Transverse colon (tissue), 4 donors: Measurements from ENCODE around the gene SARDH. TPM values are rescaled to one million over a fixed set of nuclear protein-coding genes. Genes with fewer than 3 reads are reported as not detected.

ENCODE experiments used
- DNase-seq: peaks from one replicate; pipeline ENCODE4 v3.0.0-alpha.2; 2019
- H3K27ac ChIP-seq, 4 donors: fragments of 200-600 bp; sonication (generic); 2 replicates each; pipeline ENCODE4 v1.5.1; 2016 to 2018; ENCODE audit warnings: inconsistent platforms in 4 of 4
- H3K27me3 ChIP-seq: fragments of 200-600 bp; sonication (generic); 2 replicates; pipeline ENCODE4 v1.5.1; 2017; ENCODE audit warnings: inconsistent platforms
- H3K36me3 ChIP-seq, 4 donors: fragments of 200-600 bp; sonication (generic); 2 replicates each; pipeline ENCODE4 v1.5.1; 2017 to 2019; ENCODE audit warnings: inconsistent platforms in 4 of 4
- H3K4me1 ChIP-seq, 4 donors: fragments of 200-600 bp; sonication (generic); 2 replicates each; pipeline ENCODE4 v1.5.1; 2017 to 2020; ENCODE audit warnings: inconsistent platforms in 4 of 4
- H3K4me3 ChIP-seq, 4 donors: fragments of 200-600 bp; sonication (generic); 1 replicate in 1 of 4; 2 replicates in 3 of 4; pipeline versions ENCODE4 v1.5.1 to v1.6.1; 2017 to 2019; ENCODE audit warnings: inconsistent platforms in 4 of 4
- H3K9me3 ChIP-seq, 2 donors: fragments of 200-600 bp; sonication (generic); 2 replicates each; pipeline ENCODE4 v1.5.1; 2017 to 2019; ENCODE audit warnings: inconsistent platforms in 2 of 2
- EP300 ChIP-seq: sonication (generic); formaldehyde crosslinking; IDR thresholded peaks from one replicate; pipeline ENCODE4 v1.6.1; 2017; ENCODE audit warnings: antibody characterized with exemption, low read depth
- POLR2A ChIP-seq: fragments of 450-650 bp; IDR thresholded peaks from one replicate; pipeline ENCODE4 v1.6.1; 2016; ENCODE audit warnings: antibody characterized with exemption, mild to moderate bottlenecking, moderate library complexity
- POLR2AphosphoS5 ChIP-seq, 3 donors: sonication (generic); formaldehyde crosslinking; IDR thresholded peaks; one replicate each; pipeline ENCODE4 v1.6.1; 2016; ENCODE audit warnings: antibody characterized with exemption in 3 of 3
- WGBS, 2 donors: methylation state at CpG; one replicate each; pipeline ENCODE4 v1.1.5; 2018; ENCODE audit warnings: low coverage in 1 of 2; 5-methylcytosine and 5-hydroxymethylcytosine counted together
- in situ Hi-C, 4 donors: fragments of 200-750 bp; cut with MboI; loops; one replicate each; pipeline versions ENCODE4 v1.15.0 to v1.15.1; 2017; ENCODE audit warnings: low sequenced_read_pairs in 3 of 4, low pct_ligation_motif_present in 1 of 4, low pct_unique_long_range_greater_than_20kb in 1 of 4
- intact Hi-C: fragments of 100-400 bp; cut with DNase I; formaldehyde crosslinking; loops from one replicate; pipeline ENCODE4 v1.15.1; 2023; ENCODE audit warnings: low total_unique reads
- total RNA-seq, 4 donors: library from RNA; depleted of rRNA; stranded (reverse); fragments of >200 nt; gene quantifications; one replicate each; pipeline ENCODE4 v1.1.0, GENCODE V29; 2016
- TF ChIP-seq, protein P1 (sequence below), 5 experiments: fragments of 200-600 bp in 3 of 5; fragments of 450-650 bp in 2 of 5; sonication (generic) in 3 of 5; IDR thresholded peaks; 1 replicate in 2 of 5; 2 replicates in 3 of 5; pipeline ENCODE4 v1.5.1; 2016 to 2017; ENCODE audit warnings: antibody characterized with exemption in 5 of 5, inconsistent platforms in 3 of 5, mild to moderate bottlenecking in 2 of 5, moderate library complexity in 1 of 5

Gene SARDH
- total RNA-seq, 4 donors from 2014 or later = 0.68 to 1.1 (median 0.95) TPM; not detected in 1

DNA sequence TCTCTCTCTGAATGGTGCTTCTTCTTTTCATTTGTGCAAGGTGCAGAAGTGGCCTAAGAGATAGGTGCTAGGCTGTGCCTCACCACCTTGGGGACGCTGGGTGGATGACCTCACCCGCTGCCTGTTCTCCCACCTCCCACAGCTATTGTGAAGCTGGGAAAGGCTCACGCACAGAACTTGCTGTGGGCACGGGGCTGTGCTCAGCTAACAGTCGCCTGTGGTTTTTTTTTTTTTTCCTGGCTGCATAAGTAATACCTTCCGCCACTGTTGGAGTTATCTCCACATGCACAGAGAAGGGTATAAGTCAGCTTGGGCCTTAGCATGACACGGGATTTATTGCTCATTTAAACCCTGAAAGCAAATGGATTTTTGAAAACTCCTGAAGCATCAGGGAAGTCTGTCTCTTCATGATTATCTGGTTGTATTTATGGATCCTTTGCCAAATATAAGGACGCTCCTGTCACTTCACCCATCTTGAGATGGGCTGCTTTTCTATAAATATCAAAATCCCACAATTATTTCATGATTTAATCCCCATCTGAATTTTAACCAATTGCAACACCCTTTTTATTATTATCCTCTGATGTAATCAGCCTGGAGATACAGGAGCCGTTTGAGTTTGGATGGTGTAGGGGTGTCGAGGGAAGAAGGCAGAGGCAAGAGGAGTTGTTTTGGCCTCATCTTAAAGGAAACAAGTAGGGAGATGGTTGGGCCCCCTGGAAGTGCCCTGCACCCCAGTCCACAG is 93.0 kb downstream of the SARDH start:
- Histone ChIP-seq H3K27ac (no peak overlapping the region), H3K4me1 (no peaks in the 10 kb centered on the region), H3K27me3 (peaks cover 5% of the 10 kb centered on the region), H3K36me3 (no peaks in the 10 kb centered on the region), H3K4me3 (no peak overlapping the region), H3K9me3 (no peaks in the 10 kb centered on the region)
- DNase-seq = no peak
- intact Hi-C loops = no loop called here
- no peak for TF ChIP-seq EP300
- TF ChIP-seq, protein P1, sequence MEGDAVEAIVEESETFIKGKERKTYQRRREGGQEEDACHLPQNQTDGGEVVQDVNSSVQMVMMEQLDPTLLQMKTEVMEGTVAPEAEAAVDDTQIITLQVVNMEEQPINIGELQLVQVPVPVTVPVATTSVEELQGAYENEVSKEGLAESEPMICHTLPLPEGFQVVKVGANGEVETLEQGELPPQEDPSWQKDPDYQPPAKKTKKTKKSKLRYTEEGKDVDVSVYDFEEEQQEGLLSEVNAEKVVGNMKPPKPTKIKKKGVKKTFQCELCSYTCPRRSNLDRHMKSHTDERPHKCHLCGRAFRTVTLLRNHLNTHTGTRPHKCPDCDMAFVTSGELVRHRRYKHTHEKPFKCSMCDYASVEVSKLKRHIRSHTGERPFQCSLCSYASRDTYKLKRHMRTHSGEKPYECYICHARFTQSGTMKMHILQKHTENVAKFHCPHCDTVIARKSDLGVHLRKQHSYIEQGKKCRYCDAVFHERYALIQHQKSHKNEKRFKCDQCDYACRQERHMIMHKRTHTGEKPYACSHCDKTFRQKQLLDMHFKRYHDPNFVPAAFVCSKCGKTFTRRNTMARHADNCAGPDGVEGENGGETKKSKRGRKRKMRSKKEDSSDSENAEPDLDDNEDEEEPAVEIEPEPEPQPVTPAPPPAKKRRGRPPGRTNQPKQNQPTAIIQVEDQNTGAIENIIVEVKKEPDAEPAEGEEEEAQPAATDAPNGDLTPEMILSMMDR (IDR thresholded peaks at IDR 0.05) = no peak
- no peak for TF ChIP-seq POLR2AphosphoS5 (IDR thresholded peaks at IDR 0.05)
- no peak for TF ChIP-seq POLR2A
- in situ Hi-C loops = no loop called here
- WGBS, 2 donors = 30 to 51% methylated on average over 4 to 10 of the region's 10 CpGs

DNA sequence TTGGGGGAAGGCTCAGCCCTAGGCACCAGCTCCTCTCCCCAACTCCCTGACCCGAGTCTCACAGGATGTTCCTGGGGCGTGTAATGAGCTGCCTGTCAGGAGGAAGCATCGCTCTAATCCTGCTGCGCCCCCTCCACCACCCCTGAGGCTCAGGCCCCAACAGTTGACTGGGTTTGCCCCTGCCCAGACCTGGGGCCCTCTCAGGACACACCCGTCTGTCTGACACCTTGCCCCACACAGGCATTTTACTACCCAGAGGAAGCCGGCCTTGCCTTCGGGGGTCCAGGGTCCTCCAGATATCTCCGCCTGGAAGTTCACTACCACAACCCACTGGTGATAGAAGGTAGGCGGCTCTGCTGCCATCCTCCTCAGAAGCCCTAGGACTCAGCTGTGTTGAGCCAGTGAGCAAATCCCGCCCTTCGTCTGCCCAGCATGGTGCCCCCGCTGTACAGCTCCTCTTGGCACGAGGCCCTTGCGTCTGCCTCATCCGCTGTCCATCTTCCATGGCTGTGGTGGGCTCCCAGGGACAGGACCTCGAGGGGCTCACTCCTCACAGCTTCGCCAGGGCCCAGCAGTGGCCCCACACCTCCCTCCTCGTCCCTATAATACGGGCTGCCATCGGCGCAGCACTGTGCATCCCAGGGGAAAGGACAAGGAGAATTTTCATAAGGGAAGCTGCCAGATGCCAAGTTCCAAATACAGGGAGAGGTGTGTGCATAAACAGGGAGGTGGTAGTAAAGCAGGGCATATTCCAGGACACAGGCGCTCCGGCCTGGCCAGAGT is 94.0 kb downstream of the SARDH start:
- no peaks in the 10 kb centered on the region for H3K27me3 ChIP-seq
- DNase-seq = no peak
- intact Hi-C loops = no loop called here
- no peak overlapping the region for H3K4me3 ChIP-seq
- no peaks in the 10 kb centered on the region for H3K4me1 ChIP-seq
- no peak for TF ChIP-seq POLR2A
- H3K36me3 ChIP-seq = no peaks in the 10 kb centered on the region
- in situ Hi-C loops = no loop called here
- no peaks in the 10 kb centered on the region for H3K9me3 ChIP-seq
- H3K27ac ChIP-seq = no peak overlapping the region
- WGBS, 2 donors = 79 to 80% methylated on average over 2 to 23 of the region's 23 CpGs

DNA sequence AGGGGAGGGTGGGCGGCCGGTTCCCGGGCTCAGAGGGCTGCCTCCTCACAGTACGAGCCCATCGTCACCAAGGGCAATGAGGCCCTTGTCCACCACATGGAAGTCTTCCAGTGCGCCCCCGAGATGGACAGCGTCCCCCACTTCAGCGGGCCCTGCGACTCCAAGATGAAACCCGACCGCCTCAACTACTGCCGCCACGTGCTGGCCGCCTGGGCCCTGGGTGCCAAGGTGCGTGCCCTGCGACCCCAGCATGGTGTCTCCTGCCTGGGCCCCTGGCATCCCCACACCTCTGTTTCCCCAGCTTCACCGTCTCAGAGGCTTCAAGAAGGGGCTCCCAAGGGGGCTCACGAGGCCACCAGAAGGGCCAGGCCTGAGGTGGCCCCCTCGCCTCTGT is 94.8 kb downstream of the SARDH start:
- Histone ChIP-seq H3K27ac (no peak overlapping the region), H3K4me1 (no peaks in the 10 kb centered on the region), H3K36me3 (no peaks in the 10 kb centered on the region), H3K27me3 (no peaks in the 10 kb centered on the region), H3K9me3 (no peaks in the 10 kb centered on the region), H3K4me3 (no peak overlapping the region)
- WGBS, 2 donors = 73% methylated on average over 10 of the region's 20 CpGs; no CpG with 5 or more reads in 1 of the 2 donors
- no peak for DNase-seq
- in situ Hi-C loops (no loop called here), intact Hi-C loops (no loop called here)
- TF ChIP-seq EP300 (no peak), POLR2A (no peak), POLR2AphosphoS5 (IDR thresholded peaks at IDR 0.05) (no peak)
- TF ChIP-seq, protein P1 (IDR thresholded peaks at IDR 0.05) = no peak

DNA sequence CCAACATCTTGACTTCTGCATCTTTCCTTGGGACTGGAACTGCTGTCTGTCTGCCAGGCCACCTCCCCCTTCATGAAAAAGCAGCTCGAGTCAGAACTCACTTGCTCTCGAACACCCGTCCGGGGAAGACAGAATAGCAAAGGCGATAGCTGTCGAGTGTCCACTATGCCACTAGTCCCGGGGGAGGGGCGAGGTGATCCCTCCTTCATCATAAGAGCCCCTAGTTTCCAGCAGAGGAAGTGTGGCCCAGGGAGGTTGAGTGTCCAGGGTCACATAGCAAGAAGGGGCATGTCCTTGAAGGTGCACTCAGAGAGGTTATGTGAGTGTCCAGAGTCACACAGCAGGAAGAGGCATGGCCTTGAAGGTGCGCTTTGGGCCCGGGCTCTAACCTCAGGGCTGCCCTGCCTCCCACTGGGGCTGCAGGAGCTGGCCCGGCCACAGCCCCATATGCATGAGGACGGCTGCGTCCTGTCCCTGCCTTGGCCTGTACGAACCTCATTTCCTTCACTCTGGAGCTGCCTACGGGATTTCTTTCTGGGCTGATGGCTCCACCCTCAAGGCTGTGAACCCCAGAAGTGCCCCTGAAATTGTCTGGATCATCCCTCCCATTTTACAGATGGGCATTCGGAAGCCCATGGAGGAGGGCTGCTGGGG is 95.3 kb downstream of the SARDH start:
- TF ChIP-seq EP300 (no peak), POLR2AphosphoS5 (IDR thresholded peaks at IDR 0.05) (no peak), POLR2A (no peak)
- TF ChIP-seq, protein P1 (IDR thresholded peaks at IDR 0.05) = no peak
- Histone ChIP-seq H3K9me3 (no peaks in the 10 kb centered on the region), H3K27ac (no peak overlapping the region), H3K4me1 (no peaks in the 10 kb centered on the region), H3K27me3 (no peaks in the 10 kb centered on the region), H3K4me3 (no peak overlapping the region), H3K36me3 (no peaks in the 10 kb centered on the region)
- WGBS, 2 donors = 81% methylated on average over 15 of the region's 16 CpGs; no CpG with 5 or more reads in 1 of the 2 donors
- intact Hi-C loops (no loop called here), in situ Hi-C loops (no loop called here)
- DNase-seq = no peak
